HCT116 (cell line): ENCODE results near the gene MRAS. TPM values are rescaled to one million over a fixed set of nuclear protein-coding genes. Genes with fewer than 3 reads are reported as not detected.
"Not testable (repeated sequence)": the region's sequence is repeated elsewhere in the genome, so short reads cannot be mapped to it uniquely, and the experiment has no call there.

Experiments
- ATAC-seq: fragments of 200-7000 bp; cut with Tn5 transposase; 2 replicates; pipeline ENCODE4 v1.9.1; 2020; ENCODE audit warnings: mild to moderate bottlenecking, moderate library complexity
- BruUV-seq: library from RNA; stranded (reverse); fragments of 400-500 nt; replicated peaks from 2 replicates; lab custom pipeline; 2021; lab: Mats Ljungman, UMichigan
- CTCF ChIA-PET: fragments of 300-600 bp; sonication (Branson Sonifier 250); formaldehyde crosslinking; loops from one replicate; lab custom pipeline; 2021; ENCODE audit warnings: antibody characterized with exemption; lab: Charles Lee
- POLR2A ChIA-PET: fragments of 300-600, 350-600 bp; sonication (Branson Sonifier 250); formaldehyde crosslinking; loops from one replicate; lab custom pipeline; 2021; ENCODE audit warnings: antibody characterized with exemption; lab: Charles Lee
- RAD21 ChIA-PET, 2 experiments: fragments of 300-600 bp; sonication (Branson Sonifier 250); formaldehyde crosslinking; loops; one replicate each; lab custom pipeline; 2023; ENCODE audit warnings: low total read pairs in 2 of 2; ENCODE audit not compliant: uncharacterized antibody in 2 of 2, unreplicated experiment in 2 of 2, low non-redundant PET in 1 of 2; lab: Charles Lee
- DNase-seq: peaks from one replicate; pipeline ENCODE4 v3.0.0-alpha.2; 2010; ENCODE audit warnings: low read depth, low spot score
- H2AFZ ChIP-seq: fragments of 200-600 bp; shearing (Covaris generic), sonication (generic); 2 replicates; pipeline ENCODE4 v1.6.1; 2017; ENCODE audit warnings: low read depth, mixed run types, mixed read lengths, antibody characterized with exemption, low read length; ENCODE audit not compliant: poor library complexity, severe bottlenecking
- H3K27ac ChIP-seq: 2 replicates; pipeline ENCODE4 v1.5.1; 2012; ENCODE audit warnings: low read depth, low read length
- H3K27me3 ChIP-seq: fragments of 200-600 bp; sonication (generic); 2 replicates; pipeline ENCODE4 v1.6.1; 2016; ENCODE audit warnings: mixed run types, low read length, mixed read lengths; ENCODE audit not compliant: insufficient read depth
- H3K36me3 ChIP-seq, 2 experiments: fragments of 200-500 bp in 1 of 2; fragments of 200-600 bp in 1 of 2; sonication (Bioruptor generic) in 1 of 2; sonication (generic) in 1 of 2; 2 replicates each; pipeline versions ENCODE4 v1.5.1 to v1.6.1; 2014 to 2016; ENCODE audit warnings: low read length in 2 of 2, inconsistent platforms in 1 of 2, mixed read lengths in 1 of 2, mixed run types in 1 of 2; ENCODE audit not compliant: insufficient read depth in 2 of 2, control insufficient read depth in 1 of 2
- H3K4me1 ChIP-seq, 2 experiments: fragments of 200-600 bp in 1 of 2; sonication (generic) in 1 of 2; 2 replicates each; pipeline versions ENCODE4 v1.5.1 to v1.6.1; 2012 to 2017; ENCODE audit warnings: low read length in 2 of 2, inconsistent platforms in 1 of 2, mild to moderate bottlenecking in 1 of 2, mixed read lengths in 1 of 2, mixed run types in 1 of 2, moderate library complexity in 1 of 2; ENCODE audit not compliant: insufficient read depth in 2 of 2, control insufficient read depth in 1 of 2
- H3K4me2 ChIP-seq: fragments of 200-600 bp; sonication (generic); 2 replicates; pipeline ENCODE4 v1.6.1; 2017; ENCODE audit warnings: mixed run types, low read length, mixed read lengths
- H3K4me3 ChIP-seq, 2 experiments: fragments of 200-600 bp in 1 of 2; sonication (generic) in 1 of 2; replicated peaks in 1 of 2; 2 replicates each; pipeline ENCODE4 v1.5.1; 2011 to 2016; ENCODE audit warnings: low read length in 2 of 2, control low read depth in 1 of 2, low read depth in 1 of 2, mild to moderate bottlenecking in 1 of 2, mixed read lengths in 1 of 2, mixed run types in 1 of 2
- H3K79me2 ChIP-seq: fragments of 200-600 bp; sonication (generic); 2 replicates; pipeline ENCODE4 v1.6.1; 2017; ENCODE audit warnings: mild to moderate bottlenecking, mixed run types, low read length, moderate library complexity, mixed read lengths; ENCODE audit not compliant: insufficient read depth
- H3K9ac ChIP-seq: fragments of 200-600 bp; sonication (generic); 2 replicates; pipeline ENCODE4 v1.6.1; 2016; ENCODE audit warnings: low read length, mixed read lengths
- H3K9me2 ChIP-seq: fragments of 200-600 bp; sonication (generic), shearing (Covaris generic); 2 replicates; pipeline ENCODE4 v1.6.1; 2017; ENCODE audit warnings: mixed run types, mild to moderate bottlenecking, moderate library complexity; ENCODE audit not compliant: insufficient read depth
- H3K9me3 ChIP-seq, 2 experiments: fragments of 200-500 bp in 1 of 2; fragments of 200-600 bp in 1 of 2; sonication (Bioruptor generic) in 1 of 2; sonication (generic) in 1 of 2; 2 replicates each; pipeline ENCODE4 v1.6.1; 2014 to 2017; ENCODE audit warnings: low read length in 2 of 2, mixed read lengths in 2 of 2, inconsistent platforms in 1 of 2, low read depth in 1 of 2, mild to moderate bottlenecking in 1 of 2, mixed run types in 1 of 2, moderate library complexity in 1 of 2; ENCODE audit not compliant: control insufficient read depth in 1 of 2, insufficient read depth in 1 of 2
- H4K20me1 ChIP-seq: fragments of 200-600 bp; sonication (generic), shearing (Covaris generic); 2 replicates; pipeline ENCODE4 v1.6.1; 2017; ENCODE audit warnings: mixed run types, mild to moderate bottlenecking, moderate library complexity; ENCODE audit not compliant: insufficient read depth
- ATF3 ChIP-seq: IDR thresholded peaks from 2 replicates; pipeline ENCODE4 v1.6.1; 2012
- CEBPB ChIP-seq: IDR thresholded peaks from 2 replicates; pipeline ENCODE4 v1.6.1; 2012; ENCODE audit warnings: low read depth
- EGR1 ChIP-seq: IDR thresholded peaks from 2 replicates; pipeline ENCODE4 v1.6.1; 2012; ENCODE audit warnings: low read depth
- ELF1 ChIP-seq: IDR thresholded peaks from 2 replicates; pipeline ENCODE4 v1.6.1; 2012; ENCODE audit warnings: low read depth, borderline replicate concordance
- EZH2 ChIP-seq: fragments of 200-600 bp; sonication (generic); IDR thresholded peaks from 2 replicates; pipeline ENCODE4 v1.6.1; 2017; ENCODE audit warnings: antibody characterized with exemption, mixed run types
- EZH2phosphoT487 ChIP-seq: fragments of 200-600 bp; IDR thresholded peaks from 2 replicates; pipeline ENCODE4 v1.6.1; 2018; ENCODE audit warnings: antibody characterized with exemption, borderline replicate concordance
- JUND ChIP-seq: IDR thresholded peaks from 2 replicates; pipeline ENCODE4 v1.6.1; 2012
- MAX ChIP-seq: IDR thresholded peaks from 2 replicates; pipeline ENCODE4 v1.6.1; 2012
- POLR2A ChIP-seq: IDR thresholded peaks from 2 replicates; pipeline ENCODE4 v1.7.0; 2011; ENCODE audit warnings: borderline replicate concordance; ENCODE audit not compliant: insufficient read depth, insufficient read length; ENCODE audit errors: extremely low read depth
- SIN3A ChIP-seq: IDR thresholded peaks from 2 replicates; pipeline ENCODE4 v1.6.1; 2012; ENCODE audit warnings: low read depth
- SRF ChIP-seq: IDR thresholded peaks from 2 replicates; pipeline ENCODE4 v1.6.1; 2012; ENCODE audit warnings: low read depth
- TCF7L2 ChIP-seq: IDR thresholded peaks from 2 replicates; pipeline ENCODE4 v1.7.0; 2011; ENCODE audit warnings: borderline replicate concordance, inconsistent platforms; ENCODE audit not compliant: insufficient read depth, insufficient read length; ENCODE audit errors: extremely low read depth
- YY1 ChIP-seq: IDR thresholded peaks from 2 replicates; pipeline ENCODE4 v1.6.1; 2011; ENCODE audit warnings: low read length, low read depth, moderate library complexity, mild to moderate bottlenecking; ENCODE audit not compliant: insufficient replicate concordance; ENCODE audit errors: extremely low read depth
- ZFX ChIP-seq: fragments of 450-650 bp; IDR thresholded peaks from 2 replicates; pipeline ENCODE4 v1.6.1; 2017
- ZNF274 ChIP-seq: fragments of 200-500 bp; sonication (Bioruptor generic); IDR thresholded peaks from 2 replicates; pipeline ENCODE4 v1.6.1; 2014; ENCODE audit warnings: mild to moderate bottlenecking, low read depth, low read length, inconsistent platforms
- intact Hi-C: fragments of 100-400 bp; cut with micrococcal nuclease; formaldehyde crosslinking; loops from 2 replicates; pipeline ENCODE4 v1.10.0; 2022
- total RNA-seq: library from RNA; stranded (reverse); gene quantifications from one replicate; pipeline ENCODE4 v1.2.1, GENCODE V29; 2021; ENCODE audit not compliant: unreplicated experiment
- TF ChIP-seq, protein P1 (sequence below), 3 experiments: fragments of 200-600 bp in 1 of 3; sonication (generic) in 1 of 3; IDR thresholded peaks in 2 of 3; conservative IDR thresholded peaks in 1 of 3; 2 replicates each; pipeline ENCODE4 v1.5.1; 2012 to 2017; ENCODE audit warnings: low read depth in 2 of 3, low read length in 2 of 3, antibody characterized with exemption in 1 of 3, borderline replicate concordance in 1 of 3, control low read depth in 1 of 3, mild to moderate bottlenecking in 1 of 3, mixed read lengths in 1 of 3, mixed run types in 1 of 3, moderate library complexity in 1 of 3; ENCODE audit not compliant: insufficient read depth in 1 of 3
- TF ChIP-seq, protein P2 (sequence below): IDR thresholded peaks from 2 replicates; pipeline ENCODE4 v1.6.1; 2011; ENCODE audit warnings: mild to moderate bottlenecking, low read length, moderate library complexity; ENCODE audit not compliant: insufficient replicate concordance; ENCODE audit errors: extremely low read depth

MRAS gene
- total RNA-seq, 1 experiment from 2014 or later = 13.5 TPM

GRCh38 chr3:138376663-138377062 lies 28.3 kb downstream of the MRAS start:
- H3K27me3 ChIP-seq = no peaks in the 10 kb centered on the region
- no peaks in the 10 kb centered on the region for H3K9me2 ChIP-seq
- no peaks in the 10 kb centered on the region for H3K9me3 ChIP-seq
- H3K4me2 ChIP-seq = no peak overlapping the region
- no peak overlapping the region for H3K9ac ChIP-seq
- no peak for DNase-seq
- H3K4me3 ChIP-seq = no peak overlapping the region
- no peaks in the 10 kb centered on the region; a peak in 1 of 4 replicates for H3K36me3 ChIP-seq
- no peaks in the 10 kb centered on the region for H3K79me2 ChIP-seq
- no peaks in the 10 kb centered on the region for H4K20me1 ChIP-seq
- H3K4me1 ChIP-seq = no peaks in the 10 kb centered on the region
- TF ChIP-seq YY1 (no peak), ZNF274 (no peak), POLR2A (no peak), EZH2phosphoT487 (no peak), JUND (no peak), ZFX (no peak), TCF7L2 (no peak), MAX (no peak), ATF3 (no peak), SRF (no peak), SIN3A (no peak), EZH2 (no peak), CEBPB (no peak), EGR1 (no peak), ELF1 (no peak)
- TF ChIP-seq, protein P1, sequence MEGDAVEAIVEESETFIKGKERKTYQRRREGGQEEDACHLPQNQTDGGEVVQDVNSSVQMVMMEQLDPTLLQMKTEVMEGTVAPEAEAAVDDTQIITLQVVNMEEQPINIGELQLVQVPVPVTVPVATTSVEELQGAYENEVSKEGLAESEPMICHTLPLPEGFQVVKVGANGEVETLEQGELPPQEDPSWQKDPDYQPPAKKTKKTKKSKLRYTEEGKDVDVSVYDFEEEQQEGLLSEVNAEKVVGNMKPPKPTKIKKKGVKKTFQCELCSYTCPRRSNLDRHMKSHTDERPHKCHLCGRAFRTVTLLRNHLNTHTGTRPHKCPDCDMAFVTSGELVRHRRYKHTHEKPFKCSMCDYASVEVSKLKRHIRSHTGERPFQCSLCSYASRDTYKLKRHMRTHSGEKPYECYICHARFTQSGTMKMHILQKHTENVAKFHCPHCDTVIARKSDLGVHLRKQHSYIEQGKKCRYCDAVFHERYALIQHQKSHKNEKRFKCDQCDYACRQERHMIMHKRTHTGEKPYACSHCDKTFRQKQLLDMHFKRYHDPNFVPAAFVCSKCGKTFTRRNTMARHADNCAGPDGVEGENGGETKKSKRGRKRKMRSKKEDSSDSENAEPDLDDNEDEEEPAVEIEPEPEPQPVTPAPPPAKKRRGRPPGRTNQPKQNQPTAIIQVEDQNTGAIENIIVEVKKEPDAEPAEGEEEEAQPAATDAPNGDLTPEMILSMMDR (IDR thresholded peaks at IDR 0.05 in 2 of 3, conservative IDR thresholded peaks at IDR 0.05 in 1 of 3; ENCODE audit: borderline replicate concordance in 1 of 3, insufficient read depth in 1 of 3, low read depth in 2 of 3, low read length in 2 of 3) = no peak
- TF ChIP-seq, protein P2, sequence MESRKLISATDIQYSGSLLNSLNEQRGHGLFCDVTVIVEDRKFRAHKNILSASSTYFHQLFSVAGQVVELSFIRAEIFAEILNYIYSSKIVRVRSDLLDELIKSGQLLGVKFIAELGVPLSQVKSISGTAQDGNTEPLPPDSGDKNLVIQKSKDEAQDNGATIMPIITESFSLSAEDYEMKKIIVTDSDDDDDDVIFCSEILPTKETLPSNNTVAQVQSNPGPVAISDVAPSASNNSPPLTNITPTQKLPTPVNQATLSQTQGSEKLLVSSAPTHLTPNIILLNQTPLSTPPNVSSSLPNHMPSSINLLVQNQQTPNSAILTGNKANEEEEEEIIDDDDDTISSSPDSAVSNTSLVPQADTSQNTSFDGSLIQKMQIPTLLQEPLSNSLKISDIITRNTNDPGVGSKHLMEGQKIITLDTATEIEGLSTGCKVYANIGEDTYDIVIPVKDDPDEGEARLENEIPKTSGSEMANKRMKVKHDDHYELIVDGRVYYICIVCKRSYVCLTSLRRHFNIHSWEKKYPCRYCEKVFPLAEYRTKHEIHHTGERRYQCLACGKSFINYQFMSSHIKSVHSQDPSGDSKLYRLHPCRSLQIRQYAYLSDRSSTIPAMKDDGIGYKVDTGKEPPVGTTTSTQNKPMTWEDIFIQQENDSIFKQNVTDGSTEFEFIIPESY = no peak
- POLR2A ChIA-PET = no interaction called here
- RAD21 ChIA-PET = no interaction called here
- intact Hi-C loops = no loop called here
- CTCF ChIA-PET = no interaction called here
- no peak overlapping the region for H3K27ac ChIP-seq
- no peak overlapping the region for H2AFZ ChIP-seq
- no TSS peak for BruUV-seq
- no peak for ATAC-seq

DNA sequence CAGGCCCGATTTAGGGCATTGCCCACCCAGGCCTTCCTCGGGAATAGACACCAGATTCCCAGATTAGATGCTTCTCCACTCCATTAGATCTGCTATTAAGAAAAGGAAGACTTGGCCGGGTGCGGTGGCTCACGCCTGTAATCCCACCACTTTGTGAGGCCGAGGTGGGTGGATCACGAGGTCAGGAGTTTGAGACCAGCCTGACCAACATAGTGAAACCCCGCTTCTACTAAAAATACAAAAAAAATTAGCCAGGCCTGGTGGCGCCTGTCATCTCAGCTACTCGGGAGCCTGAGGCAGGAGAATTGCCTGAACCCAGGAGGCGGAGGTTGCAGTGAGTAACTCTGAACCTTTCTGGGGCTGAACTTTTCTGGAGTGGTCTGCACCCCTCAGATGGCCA lies 28.8 kb downstream of the MRAS start:
- H3K9me2 ChIP-seq, H2AFZ ChIP-seq, ATAC-seq, DNase-seq, H3K9ac ChIP-seq, POLR2A ChIA-PET, H4K20me1 ChIP-seq, H3K4me3 ChIP-seq, H3K27me3 ChIP-seq, H3K4me2 ChIP-seq, BruUV-seq, H3K27ac ChIP-seq, H3K79me2 ChIP-seq, H3K4me1 ChIP-seq, H3K9me3 ChIP-seq, RAD21 ChIA-PET, H3K36me3 ChIP-seq, intact Hi-C loops, CTCF ChIA-PET: not testable (repeated sequence)
